NCI-H510A treated with DMSO at 0.1 percent for 48 hours (cell line): ENCODE results near the gene DAPK1.

Experiments
- DNase-seq: peaks from one replicate; lab custom pipeline; 2025; lab: John Stamatoyannopoulos, UW

Gene DAPK1

DNA sequence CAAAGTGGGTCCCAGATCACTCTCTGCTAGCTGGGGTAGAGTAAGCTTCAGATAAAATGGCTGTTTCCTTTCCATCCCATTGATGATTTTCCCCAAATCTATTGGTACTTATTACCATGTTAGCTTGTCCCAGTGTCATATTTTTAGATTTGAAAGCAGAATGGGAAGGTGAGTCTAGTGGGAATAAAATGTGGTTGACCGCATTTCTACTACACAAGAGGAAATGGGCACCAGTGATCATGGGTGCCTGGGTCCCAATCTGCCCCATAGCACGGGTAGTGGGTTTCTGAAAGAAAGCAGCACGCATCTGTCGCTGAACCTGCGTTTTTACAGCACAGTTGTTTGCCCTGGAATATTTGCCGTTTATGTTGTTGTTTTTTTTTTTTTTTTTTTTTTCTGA is 20.1 kb downstream of the DAPK1 start:
- DNase-seq = no peak

DNA sequence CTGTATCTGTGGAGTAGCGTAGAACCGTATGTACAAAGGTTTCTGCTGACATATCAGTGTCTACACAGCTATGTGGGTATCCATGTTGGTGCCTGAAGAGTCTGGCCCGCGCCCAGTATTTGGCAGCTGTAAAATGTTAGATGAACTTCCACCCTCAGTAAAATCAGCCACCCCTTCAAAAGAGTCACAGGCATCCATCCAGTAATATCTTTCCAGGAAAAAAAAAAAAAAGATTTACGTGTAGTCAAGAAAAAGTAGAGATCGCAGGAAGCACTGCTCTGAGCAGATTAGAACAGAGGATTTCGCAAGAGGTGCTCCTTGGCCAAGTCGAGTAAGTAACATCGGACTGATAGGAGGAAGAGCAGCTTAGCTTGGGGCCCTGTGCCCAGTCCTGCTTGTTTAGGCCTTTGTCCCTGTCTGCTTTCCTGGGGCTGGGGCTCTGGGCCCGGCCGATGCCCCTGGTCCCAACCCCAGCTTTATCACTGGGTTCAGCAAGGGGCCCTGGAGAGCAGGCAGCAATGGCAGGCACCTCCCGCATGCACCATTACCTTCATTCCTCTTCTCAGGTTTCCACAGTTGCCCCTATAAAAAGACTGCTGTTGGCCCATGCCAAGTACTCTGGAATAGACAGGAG is 21.2 kb downstream of the DAPK1 start:
- DNase-seq = no peak

DNA sequence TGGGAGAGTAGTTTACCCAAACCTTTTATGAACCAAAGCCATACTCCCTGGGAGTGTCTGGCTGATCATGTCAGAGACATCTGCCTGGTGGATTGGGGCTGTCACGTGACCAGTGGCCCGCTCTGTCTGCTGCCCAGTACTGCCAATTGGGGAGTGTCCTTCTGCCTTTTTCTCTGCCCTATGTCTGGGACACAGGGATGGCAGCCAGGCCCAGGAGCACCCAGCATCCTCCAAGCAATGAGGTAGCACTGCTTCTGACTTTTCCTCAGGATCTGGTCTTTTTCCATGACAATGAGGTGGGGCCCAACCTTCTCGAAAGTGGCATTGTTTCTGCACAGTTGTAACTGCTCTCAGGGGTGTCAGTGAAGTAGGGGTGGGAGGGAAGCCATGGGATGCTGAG is 21.8 kb downstream of the DAPK1 start:
- no peak for DNase-seq

DNA sequence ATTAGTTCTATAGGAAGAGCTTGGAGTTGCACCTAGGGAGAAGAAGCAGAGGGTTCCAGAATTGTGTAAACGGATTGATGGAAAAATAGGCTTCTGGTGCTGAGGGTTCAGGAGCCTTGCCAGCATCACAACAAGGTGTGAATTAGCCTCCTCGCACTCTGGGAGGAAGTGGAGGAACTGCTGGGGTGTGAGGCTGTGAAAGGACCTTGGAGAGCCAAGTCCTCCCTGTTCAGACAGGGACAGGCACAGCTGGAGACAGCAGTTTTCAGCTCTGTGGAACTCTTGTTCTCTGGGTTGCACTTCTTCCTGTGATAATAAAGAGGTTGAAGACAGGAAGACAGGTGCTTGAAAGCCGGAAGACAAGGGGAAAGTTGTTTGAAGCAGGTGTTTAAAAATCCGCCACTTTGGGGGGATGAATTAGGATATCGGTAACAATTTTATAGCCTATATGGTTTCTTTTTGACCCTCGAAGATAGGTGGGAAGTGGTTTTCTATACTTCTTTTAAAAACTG is 22.6 kb downstream of the DAPK1 start:
- no peak for DNase-seq

DNA sequence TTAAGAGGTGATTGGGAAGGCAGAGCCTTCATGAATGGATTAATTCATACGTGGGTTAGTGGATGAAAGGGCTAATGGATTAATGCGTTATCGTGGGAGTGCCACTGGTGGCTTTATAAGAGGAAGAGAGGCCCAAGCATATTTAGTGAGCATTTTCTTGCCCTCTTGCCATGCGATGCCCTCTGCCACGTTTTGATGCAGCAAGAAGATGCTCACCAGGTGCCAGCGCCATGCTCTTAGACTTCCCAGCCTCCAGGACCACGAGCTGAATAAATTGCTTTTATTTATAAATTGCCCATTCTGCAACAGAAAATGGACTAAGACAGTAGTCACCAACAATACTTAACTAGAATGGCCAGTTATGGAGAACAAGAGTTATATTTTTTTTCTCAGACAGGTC is 24.2 kb downstream of the DAPK1 start:
- no peak for DNase-seq

DNA sequence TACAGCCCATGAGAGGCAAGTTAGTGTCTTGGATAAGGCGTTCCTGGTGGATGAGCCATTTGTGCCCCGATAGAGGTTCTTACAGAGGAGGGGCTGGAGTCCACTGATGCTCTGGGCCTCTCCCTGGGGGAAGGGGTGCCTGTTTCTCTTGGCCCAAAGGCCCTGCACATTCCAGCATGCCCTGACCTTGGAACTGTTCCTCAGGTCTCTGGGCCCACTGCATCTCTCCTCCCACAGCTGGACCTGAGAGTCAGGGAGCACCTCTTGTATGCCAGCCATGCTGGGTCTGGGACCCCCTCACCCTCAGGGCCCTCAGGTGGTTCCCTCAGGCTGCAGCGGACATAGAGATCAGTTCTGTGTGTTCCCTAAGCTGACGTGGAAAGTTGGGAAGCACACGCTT is 26.4 kb downstream of the DAPK1 start:
- DNase-seq = no peak

DNA sequence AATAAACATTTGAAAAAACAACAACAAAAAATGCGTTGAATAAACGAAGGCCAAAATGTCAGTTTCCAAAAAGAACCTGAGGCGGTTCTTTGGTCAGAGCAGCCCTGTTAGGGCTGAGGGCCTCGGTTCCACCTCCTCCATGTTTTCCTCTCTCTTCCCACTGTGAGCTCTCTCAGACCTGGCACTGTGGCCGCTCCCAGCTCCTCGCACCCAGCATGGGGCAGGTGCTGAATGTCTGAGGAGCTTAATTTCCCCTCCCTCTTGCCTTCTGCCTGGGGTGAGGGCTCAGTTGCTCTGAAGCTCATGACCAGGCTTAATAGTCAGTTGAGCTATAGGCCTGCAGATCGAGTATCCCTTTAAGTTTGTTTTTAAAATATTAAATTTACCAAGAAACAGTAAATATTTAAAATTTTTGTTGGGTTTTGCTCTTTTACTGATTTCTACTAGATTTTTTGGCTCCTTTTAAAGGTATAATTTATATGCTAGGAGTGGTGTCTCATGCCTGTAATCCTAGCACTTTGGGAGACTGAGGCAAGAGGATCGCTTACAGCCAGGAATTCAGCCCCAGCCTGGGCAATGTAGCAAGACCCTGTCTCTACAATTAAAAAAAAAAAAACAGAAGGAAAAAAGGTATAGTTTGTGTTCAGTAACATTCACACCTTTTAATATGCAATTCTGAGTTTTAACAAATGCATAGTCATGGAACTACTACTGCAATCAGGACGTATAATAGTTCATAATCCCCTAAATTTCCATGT is 28.1 kb downstream of the DAPK1 start:
- no peak for DNase-seq

DNA sequence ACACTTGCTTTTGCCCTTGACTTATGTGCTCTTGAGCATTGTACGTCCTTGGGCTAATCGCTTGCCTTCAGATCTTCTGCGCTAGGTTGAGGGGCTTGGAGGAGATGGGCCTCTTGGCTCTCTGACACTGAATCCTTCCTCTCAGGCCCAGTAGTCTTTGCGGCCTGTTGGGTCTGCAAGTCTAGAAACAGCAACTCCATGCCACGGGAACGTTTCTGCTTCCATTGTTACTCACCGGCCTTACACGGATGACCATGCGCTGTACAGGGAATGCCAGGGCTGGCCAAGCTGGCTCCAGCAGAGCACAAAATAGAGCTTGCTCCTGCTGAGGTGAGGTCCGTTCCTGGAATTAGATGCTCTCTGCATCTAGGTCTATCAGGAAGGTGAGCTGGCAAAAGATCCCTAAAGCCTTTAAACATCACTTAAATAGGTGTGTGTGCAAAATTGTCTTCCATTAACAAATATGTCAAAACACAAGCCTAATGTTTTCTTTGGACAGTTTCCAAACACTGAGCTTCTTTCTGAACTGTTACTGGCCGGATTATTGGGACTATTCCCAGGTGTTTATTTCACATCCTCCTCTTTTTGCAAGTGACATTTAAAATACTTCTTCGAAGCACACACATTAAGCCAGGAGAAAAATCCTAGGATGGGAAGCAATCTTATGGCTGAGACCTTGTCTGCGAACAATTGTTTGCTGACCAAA is 29.7 kb downstream of the DAPK1 start:
- DNase-seq = no peak

DNA sequence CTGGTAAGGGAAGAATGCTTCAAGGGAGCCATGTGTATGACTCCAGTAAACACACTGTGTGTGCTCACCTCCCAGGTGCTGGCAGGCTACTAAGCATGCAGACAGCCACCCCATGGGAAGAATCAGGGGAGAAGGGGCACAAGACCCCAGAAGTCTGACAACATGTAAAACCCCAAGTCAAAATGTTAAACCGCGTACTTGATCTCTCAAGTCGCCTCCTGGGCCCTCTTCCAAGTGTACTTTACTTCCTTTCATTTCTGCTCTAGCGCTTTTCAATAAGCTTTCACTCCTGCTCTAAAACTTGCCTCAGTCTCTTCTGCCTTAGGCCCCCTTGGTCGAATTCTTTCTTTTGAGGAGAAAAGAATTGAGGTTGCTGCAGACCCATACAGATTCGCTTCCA is 31.3 kb downstream of the DAPK1 start:
- no peak for DNase-seq

DNA sequence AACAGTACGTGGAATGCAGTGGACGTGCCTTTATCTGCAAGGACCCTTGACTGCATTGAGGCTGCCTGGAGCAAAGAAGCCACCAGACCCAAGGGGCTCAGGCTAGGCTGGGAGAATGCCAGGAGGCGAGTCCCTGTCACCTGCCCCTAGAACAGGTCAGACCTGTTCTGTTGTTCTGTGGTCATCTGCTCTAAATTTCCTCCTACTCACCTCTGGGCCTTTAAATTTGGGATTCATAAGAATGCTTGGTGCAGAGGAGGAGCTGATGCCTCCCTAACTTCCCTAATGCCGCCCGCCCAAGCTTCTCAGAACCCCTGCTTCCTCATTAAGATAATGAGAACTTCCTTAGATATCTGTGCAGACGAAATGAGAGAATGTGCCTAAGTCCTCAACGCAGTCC is 32.0 kb downstream of the DAPK1 start:
- DNase-seq = no peak

DNA sequence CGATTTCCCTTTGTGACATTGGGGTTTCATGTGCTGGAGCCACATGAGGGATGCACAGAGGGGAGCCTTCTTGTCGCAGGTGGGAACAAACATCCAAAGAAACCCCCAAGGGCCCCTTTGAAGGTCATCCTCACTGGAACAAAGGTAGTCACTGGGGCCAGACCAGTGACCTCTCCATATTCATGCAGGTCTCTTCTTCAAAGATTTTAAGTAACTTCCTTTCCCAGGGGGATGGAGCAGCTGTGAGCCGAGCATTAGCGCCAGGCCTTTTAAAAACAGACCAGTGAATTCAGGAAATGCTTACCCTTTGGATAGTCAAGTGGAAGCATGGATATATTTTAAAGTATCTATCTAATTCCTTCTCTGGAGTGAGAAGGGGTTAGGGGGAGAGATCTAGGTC is 33.0 kb downstream of the DAPK1 start:
- DNase-seq = no peak

DNA sequence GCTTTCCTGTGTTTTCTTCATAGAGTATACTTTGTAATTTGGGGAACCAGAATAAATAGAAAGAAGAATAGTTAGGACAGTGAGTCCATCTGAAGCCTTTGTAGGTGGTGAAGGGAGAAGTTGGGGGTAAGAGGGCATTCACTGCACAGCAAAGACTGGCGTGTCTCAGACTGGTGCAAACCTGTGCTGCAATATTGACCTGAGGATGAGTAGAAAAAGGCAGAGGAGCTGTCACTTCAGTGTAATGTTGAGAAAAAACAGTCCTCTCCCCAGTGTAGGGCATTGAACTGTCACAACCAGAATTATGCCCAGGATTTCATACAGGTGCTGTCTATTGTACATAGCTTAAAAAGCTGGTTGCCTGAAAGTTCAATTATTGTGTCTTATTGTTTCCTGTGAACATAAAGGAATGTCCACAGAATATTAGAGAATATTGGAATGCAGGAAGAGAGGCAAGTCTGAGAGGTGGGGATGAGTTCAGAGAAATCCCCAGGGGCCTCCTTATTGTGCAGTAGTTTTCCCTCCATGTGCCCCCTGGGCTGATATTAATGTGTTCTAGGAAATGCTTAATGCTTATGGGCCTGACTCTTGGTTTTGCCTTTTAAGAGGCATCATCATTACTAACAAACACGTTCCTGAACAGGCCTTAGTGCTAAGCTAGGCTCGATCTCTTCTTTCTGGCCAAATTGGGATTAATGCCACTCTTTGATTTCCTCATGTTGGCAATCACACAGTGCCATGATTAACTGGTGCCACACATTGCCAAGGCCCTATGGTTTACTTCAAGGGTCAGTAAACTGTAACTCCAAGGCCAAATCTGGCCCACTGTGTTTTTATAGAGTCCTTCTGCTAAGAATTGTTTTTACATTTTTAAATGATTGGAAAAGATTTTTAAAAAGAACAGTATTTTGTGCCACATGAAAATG is 34.0 kb downstream of the DAPK1 start:
- no peak for DNase-seq

DNA sequence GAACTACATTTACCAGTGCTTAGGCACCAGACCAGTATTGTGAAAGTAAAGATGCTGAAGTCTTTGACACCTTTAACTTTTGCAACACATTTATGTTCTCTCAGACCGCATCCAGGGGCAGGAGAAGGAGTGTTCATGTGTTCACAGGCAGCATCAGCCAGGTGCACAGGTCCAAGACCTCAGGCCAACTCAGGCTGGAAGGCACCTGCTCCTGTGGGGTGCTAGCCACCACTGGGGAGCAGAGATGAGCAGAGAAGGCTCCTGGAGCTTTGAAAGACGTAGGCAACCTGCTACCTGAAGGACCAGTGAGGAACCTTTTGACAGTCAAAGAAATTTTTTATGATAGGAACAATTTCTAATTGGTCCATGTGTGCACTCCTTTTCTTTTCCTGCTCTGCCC is 35.6 kb downstream of the DAPK1 start:
- DNase-seq = no peak

DNA sequence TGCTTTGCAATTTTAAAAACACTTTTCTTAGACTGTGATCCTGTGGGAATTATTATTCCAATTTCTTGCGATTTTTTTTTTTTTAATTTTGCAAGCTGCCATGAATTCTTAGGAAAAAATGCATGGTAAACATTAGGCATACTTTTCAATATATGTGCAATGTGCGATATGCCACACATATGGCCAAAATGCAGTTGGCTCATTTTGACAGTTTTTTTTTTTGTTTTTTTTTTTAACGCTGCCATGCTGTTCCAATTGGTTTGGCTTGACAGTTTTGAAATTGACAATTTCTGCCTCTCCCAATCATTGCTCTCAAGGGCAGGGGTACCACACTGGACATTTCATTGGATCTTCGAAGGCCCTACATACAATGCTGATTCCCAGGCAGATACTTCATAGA is 36.4 kb downstream of the DAPK1 start:
- no peak for DNase-seq

DNA sequence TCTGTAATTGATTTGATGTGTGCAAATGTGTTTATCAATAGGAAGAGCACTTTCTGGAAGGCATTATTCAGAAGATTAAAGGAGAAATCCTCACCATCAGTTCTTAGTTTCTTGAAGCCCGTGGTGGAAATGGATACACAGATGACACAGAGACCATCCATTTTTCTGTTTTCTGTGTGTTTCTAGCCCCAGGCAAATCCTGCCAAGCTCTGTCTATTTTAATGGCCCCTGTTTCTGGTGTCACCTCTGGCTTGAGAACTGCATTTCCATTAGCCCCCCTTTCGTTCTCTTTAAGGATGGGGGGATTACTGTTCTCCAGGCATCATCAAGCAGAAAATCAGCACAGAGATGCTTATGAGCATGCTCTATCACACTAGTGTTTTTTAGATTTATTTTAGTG is 37.3 kb downstream of the DAPK1 start:
- no peak for DNase-seq

DNA sequence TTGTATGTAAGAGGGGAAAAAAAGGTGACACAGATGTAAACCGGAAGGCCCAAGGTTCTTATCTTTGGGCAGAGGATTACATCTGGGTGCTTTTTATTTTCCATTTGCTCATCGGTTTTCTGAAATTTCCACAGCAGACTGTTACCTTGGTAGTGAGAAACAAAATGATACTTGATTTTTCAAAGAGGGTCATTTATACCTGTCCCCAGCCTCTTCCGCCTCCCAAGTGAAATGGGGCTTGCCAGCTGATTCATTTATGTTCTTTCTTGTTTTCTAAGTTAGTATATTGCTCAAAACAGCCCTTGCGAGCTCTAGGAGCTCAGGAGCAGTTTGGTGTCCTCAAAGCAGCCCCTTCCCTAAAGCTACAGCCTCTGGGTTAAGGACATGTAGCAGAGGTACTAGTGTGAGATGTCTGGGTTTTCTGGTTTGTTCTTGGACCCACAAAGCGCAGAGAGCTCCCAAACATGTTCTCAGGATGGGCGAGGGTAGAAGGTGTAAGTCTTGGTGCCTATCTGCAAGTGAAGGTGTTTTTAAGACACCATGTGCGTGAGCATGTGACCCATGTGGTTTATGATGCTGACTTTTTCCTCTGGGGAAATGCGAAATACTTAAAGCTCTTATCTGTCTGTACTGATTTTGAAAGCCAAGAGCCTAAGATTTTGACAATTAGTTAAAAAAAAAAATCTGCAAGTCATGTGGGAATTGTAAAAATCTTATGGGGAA is 38.3 kb downstream of the DAPK1 start:
- DNase-seq = no peak

DNA sequence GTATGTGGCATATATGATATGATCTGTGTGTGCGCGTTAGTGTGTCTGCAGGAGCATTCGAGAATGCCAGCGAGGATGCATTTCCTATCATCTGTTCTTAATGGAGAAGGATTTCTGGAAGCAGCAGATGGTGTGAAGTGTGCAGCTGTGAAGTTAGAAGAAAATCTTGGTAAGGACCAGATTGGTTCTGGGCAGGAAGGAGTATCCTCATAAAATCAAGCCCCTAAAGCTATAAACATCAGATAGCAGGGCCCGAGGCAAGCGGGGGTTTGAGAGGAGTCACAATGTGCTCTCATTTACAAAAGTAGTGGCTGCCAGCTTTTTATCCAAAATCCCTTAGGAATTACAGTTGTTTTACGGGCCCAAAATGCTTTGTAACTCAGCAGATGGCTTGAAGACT is 40.0 kb downstream of the DAPK1 start:
- DNase-seq = no peak

DNA sequence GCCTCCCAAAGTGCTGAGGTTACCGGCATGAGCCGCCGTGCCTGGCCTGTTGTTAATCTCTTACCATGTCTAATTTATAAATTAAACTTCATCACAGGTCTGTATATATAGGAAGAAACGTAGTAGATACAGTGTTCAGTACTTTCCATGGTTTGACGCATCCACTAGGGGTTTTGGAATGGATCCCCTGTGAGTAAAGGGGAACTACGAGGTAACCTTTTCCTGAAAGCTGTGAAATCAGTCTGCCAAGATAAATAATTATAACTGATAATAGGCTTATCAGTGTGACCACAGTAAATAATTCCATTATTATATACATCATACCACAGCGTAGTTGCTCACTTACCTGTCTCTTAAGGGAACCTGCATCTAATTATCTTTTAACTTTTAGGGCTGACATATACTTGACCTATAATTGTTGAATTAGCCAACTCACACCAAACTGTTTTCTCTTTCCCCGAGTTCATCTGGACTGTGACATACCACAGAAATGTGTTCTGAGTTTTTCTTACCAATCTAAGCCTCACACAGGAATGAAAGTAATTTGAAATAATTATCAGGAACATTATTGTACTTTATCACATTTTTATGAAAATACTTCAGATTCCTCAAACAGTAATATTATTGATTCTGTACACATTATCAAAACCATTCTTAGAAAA is 42.9 kb downstream of the DAPK1 start:
- DNase-seq = no peak

DNA sequence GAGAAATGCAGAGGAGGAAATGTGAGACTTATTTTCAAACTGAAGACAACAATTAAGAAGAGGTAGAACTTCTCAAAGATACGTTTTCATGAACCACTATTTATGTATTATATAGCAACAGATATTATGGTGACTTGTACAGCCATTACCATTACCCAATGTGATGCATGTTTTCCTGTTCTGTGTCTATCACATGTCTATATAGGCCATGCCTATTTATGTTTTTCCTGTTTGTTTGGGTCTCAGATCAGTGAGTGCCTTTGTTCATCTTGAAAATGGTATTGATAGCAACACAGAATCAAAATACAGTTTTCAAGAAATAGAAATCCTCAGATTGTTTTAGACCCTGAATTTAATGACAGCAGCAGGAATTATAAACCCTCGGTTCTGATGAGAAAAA is 44.0 kb downstream of the DAPK1 start:
- DNase-seq = no peak

DNA sequence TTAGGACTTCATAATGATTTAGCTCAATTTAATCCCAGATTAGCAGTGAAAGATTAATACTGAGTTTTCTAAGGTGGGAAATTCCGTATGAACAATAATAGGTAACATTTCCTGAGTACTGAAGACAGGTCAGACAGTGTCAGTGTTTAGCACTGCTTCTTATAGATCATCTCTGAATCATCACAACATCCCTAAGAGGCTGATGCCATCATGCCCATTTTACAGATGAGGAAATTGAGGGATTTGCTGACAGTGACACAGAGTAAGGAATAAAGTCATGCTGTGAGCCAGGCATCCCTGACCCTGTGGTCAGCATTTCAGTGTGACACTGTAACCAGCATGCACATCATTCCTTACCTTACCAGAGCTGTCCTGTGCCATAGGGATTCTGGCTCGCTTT is 44.5 kb downstream of the DAPK1 start:
- no peak for DNase-seq

DNA sequence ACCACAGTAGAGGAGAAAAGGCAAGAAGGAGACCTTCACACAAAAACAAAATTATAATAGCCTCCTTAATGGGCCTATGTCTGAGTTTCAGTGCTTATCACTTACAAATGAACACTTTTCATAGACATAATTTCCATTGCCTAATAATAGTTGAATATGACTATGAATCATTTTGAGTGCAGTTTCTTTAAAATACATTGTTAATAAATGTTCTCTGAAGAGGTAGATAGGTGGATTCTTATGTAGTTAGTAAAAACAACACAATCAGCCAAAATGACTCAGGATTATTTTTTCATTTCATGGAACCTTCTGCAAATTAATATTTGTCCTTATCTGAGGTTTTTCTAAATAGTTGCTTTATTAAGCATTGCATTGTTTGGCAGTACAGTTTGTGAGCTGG is 45.6 kb downstream of the DAPK1 start:
- DNase-seq = no peak
